NCI-H2081 (cell line): ENCODE data around the gene NOL9.

Experiments used
- DNase-seq, 2 experiments: peaks; one replicate each; lab custom pipeline; 2025; lab: John Stamatoyannopoulos, UW

The NOL9 gene

GRCh38 chr1:6489383-6489765 is 64.9 kb downstream of the NOL9 start:
- no peak for DNase-seq

DNA sequence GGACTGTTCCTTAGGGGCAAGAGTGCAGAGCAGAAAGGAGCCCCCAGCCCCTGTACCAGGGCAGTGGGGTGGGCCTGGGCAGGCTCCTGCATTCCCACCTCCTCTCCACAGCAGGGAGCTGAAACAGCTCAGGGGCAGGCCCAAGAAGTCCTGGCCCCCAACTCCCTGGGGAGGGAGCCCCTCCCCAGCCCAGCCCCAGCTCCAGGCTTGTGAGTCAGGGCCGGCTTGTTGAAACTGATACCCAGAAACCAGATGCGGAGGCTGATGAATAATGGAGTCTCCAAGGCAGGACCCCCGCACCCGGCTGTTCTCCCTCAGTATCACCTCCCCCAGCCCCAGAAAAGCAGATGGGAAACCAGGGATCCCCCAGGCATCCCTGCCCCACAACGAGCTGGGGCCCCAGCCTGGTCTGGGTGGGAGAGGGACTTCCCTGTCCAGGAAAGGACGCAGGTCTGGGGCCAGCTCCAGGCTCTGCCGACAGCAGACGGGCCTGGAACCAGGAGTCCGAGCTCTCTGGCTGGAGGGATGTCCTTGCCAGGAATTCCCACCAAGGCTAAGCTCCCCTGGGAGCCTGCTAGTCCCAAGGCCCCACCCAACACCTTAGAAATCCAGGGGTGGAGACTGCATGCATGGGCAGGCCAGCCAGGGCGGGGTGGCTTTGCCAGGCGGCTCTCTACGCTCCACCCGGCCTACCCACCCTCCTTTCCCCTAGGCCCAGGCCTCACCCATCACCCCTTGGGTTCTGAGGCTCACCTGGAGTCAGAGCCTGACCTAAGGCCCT is 65.5 kb downstream of the NOL9 start:
- no peak for DNase-seq

DNA sequence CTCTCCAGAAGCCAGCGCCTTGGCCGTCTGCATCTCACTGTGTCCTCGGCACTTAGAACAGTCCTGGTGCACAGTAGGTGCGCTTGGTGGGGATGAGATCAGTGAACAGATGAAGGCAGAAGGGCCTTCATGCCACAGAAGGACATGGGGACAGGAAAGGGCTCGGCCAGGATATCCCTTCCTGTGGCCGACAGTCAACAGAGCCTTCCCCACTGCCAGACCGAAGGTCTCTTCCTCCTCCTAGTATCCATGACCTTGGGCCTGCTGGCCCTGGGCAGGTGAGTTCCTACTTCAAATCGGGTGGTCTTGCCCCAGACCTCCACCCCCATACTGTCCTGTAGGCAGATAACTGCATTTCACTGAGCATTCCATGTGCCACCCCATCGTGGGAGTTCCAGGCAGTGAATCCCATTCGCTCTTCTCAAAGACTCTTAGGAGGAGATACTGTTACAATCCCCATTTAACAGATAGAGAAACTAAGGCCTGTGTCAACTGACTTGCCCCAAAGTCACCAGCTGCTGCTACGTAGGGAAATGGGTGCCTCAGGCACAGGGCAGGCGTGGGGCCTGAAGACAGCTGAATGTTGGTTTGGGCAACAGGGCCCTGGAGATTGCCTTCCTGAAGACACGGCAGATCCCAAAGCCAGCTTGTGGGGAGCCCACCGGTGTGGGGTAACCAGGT is 66.4 kb downstream of the NOL9 start:
- DNase-seq: no peak

DNA sequence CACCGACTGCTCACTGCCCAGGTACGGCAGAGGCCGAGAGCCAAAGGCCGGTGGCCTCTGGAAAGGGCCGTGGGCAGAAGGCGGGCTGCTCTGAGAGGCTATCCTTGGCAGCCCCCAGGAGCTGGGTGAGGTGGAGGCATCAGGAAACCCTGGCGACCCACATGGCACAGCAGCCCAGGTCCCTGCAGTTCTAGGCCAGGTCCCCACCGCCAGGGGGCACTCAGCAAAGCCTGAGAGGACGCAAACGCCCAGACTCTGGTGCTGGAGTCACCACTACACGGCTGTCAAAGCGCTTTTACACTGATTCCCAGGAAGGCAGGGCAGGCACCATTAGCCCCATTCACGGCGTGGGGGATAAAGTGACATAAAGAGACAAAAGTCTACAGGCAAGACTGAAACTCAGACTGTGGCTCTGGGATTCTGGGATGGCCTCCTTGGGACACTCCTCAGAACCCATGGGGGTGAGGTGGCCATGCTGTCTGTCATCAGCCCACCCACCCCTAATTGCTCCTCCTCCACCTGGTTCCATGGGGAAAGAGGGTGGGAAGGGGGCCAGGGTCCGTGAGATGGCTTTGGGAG is 67.8 kb downstream of the NOL9 start:
- peak; percentile 73 to 84 for DNase-seq

GRCh38 chr1:6485168-6486101 is 68.9 kb downstream of the NOL9 start:
- DNase-seq: no peak

- no peak for DNase-seq
These were observed 69.5 kb downstream of the NOL9 start for GRCh38 chr1:6484826-6485167.

DNA sequence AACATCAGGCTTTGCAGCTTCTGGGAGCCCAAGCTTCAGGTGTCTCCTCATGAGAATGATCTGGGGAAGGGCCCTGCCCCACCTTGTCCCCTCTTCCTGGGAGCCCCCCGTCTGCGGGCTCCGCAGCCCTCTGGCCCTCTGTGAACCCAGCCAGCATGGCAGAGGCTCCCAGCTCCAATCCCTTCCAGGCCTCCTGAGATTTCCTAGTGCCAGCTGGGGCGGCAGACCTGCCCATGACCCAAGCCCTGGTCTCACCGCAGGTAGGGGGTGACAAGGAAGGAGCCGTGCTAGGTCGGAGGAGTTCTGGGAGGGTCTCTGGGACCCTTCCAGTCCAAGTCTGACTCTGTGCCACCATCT is 70.6 kb downstream of the NOL9 start:
- no peak for DNase-seq

GRCh38 chr1:6483017-6483760 is 71.1 kb downstream of the NOL9 start:
- peak in 1 of 2 experiments; percentile 51 for DNase-seq

GRCh38 chr1:6481820-6482219 is 72.5 kb downstream of the NOL9 start:
- no peak for DNase-seq

GRCh38 chr1:6477039-6477820 is 77.1 kb downstream of the NOL9 start:
- DNase-seq: no peak

GRCh38 chr1:6476483-6476882 is 77.8 kb downstream of the NOL9 start:
- no peak for DNase-seq

GRCh38 chr1:6475381-6476133 is 78.8 kb downstream of the NOL9 start:
- DNase-seq: peak; percentile 73 to 74

DNA sequence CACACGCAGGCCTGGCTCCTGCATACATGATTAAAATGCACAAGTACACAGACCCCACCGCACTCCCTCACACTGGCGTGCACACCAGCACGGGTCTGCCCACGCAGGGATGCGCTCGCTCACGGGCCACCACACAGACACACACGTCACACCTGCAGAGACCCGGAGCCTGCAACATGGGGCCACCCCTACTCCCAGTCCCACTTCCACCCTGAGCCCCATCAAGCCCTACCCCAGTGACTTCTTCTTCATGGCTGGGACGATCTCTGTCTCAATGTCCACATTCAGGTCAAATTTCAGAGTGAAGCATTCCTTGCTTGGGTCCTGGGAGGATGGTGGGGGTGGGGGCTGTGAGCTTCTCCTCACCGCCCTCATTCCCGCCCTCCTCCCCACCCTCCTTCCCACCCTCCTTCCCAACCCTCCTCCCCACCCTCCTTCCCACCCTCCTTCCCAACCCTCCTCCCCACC is 79.5 kb downstream of the NOL9 start:
- peak in 1 of 2 experiments; percentile 46 for DNase-seq

- DNase-seq: peak; percentile 93 to 95
These were observed 80.1 kb downstream of the NOL9 start for GRCh38 chr1:6473974-6474814.

DNA sequence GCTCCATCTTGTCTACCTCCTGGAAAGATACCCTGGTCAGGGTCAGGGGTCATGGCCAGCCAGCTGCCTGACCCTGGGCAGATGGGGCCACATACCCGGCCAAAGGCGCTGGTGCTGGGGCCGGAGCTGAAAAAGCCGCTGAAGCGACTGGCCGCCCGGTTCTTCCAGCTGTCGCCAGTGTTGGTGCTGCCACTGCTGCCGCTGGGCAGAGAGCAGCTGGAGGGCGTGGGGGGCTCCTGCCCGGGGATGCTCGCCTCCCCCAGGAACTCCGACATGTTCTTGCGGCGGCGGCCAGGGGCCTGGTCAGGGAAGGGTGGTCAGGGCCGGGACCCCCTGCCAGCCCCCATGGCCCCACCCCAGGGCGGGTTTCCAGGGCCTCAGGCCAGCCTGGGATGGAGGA is 81.2 kb downstream of the NOL9 start:
- DNase-seq: no peak

- no peak for DNase-seq
These were observed 81.9 kb downstream of the NOL9 start for GRCh38 chr1:6472391-6472790.

DNA sequence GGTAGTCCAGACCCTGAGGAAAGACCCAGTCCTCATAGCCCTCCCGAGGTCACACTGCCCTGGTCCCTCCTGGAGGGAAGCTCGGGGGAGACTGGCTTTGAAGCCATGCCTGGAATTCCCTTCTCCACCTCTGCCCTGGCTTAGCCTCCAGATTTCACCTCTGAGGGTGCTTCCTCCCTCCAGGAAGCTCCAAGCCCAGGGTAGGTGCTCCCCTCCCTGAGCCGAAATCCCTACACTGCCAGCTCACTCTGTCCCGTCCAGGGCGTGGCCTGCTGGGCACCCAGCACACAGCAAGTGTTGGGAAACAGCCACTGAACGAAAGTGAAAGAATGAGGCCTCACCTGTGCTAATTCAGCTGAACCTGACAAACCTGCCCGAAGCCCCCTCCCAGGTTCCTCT is 82.3 kb downstream of the NOL9 start:
- no peak for DNase-seq
